ENCODE results near the gene LIMS3. TPM values are rescaled to one million over a fixed set of nuclear protein-coding genes. Genes with fewer than 3 reads are reported as not detected.
"Not testable (repeated sequence)": the region's sequence is repeated elsewhere in the genome, so short reads cannot be mapped to it uniquely, and the experiment has no call there.

LIMS3 gene
- total and polyA plus RNA-seq, 7 donors, result 0.29 to 9.7 (median 4.4) TPM; not detected in 1

DNA sequence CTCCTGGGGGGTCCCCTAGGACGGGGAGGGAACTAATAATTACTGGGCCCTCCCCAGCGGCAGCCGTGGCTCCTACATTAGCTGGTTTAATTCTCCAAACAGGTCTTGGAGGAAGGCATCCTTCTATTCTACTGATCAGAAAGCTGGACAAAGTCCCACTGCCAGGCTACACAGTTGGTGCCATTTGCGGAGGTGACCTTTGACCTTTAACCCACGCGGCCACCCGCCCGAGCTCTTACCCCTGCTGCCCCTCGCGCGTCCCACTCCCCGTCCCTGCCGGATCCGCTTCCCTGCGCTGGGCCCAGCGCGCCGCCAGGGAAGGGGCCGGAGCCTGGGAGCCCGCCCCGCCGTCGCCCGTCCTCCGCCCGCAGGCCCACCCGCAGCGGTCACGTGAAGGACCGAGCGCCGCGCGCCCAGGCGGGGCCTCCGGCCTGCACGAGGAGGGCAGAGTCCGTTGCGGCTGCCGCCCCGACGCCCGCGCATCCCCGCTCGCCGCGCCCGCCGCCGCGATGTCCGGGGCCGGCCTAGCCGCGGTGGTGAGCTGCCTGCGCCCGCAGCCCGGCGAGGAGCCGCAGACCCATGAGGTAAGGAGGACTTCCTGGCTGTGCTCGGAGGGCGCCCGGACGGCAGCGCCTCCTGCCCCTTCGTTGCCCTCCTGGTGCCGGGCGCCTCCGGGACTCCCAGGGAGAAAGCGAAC, 48.9 kb downstream of the LIMS3 start:
- H3K4me3 ChIP-seq; H3K9me3 ChIP-seq; intact Hi-C loops (cut with DNase I); H3K27me3 ChIP-seq; H3K4me1 ChIP-seq; DNase-seq; H3K36me3 ChIP-seq; H3K27ac ChIP-seq: not testable (repeated sequence)
- WGBS, 2 donors, result no CpG with 5 or more reads among the region's 71 CpGs

DNA sequence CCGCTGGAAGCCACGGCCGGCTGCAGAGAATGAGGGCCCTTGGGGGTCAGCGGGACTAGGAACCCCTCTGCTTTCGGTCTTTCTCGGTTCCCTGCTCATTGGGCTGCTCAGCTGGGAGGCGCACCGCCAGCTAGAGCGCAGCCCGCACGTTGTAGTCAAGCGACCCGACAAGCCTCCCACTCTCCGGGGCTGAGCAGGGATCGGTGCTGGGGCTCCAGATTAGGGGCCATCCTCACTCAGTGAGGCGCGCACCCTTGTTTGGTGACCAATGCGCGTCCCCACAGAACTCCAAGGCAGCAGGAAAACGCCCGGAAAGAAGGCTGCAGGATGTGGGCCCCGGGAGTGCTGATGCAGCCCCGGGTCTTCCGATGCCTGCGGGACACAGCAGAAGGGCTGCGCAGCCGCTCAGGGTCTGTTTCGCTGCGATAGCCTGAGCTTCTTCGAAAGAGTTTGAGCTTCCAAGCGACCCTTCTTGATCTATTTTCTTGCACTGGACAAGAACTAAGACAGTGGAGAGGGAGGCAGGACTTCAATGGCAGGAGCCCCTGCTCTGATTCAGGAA, 49.6 kb downstream of the LIMS3 start:
- H3K9me3 ChIP-seq; H3K4me1 ChIP-seq; H3K4me3 ChIP-seq; H3K36me3 ChIP-seq; H3K27ac ChIP-seq; intact Hi-C loops (cut with DNase I); H3K27me3 ChIP-seq; DNase-seq: not testable (repeated sequence)
- WGBS, 2 donors, result no CpG with 5 or more reads among the region's 31 CpGs

DNA sequence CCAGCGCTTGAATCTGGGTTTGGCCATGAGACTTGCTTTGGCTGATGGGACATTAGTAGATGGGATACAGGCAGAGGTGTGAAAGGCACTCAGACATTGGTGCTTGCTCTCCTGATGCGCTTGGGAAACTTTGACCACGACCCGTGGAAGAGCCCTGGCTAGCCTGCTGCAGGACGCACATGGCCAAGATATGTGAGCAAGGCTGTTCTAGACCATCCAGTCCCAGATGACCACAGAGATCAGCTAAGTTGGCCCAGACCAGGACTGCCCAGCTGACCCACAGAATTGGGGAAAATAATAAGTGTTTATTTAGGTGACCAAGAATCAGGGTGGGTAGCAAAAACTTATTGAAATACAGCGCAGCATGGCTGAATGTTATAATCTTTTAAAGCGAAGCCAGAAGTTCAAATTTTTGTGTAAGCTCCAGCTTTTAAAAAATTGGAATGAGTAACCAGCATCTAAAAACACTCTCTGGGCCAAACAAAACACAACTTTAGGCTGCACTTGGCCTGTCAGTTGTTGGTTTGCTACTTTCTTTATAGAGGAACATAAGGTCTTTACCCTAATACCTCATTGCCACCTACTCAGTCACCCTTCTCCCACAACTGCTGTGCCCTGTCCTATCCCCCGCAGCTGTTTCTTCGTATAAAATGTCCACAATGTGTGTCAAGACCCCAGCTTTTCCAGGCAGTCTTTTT, 51.8 kb downstream of the LIMS3 start:
- H3K4me1 ChIP-seq; intact Hi-C loops (cut with DNase I); DNase-seq; H3K4me3 ChIP-seq; H3K36me3 ChIP-seq; H3K27ac ChIP-seq; H3K9me3 ChIP-seq; H3K27me3 ChIP-seq: not testable (repeated sequence)
- WGBS, 2 donors, result no CpG with 5 or more reads among the region's 9 CpGs

DNA sequence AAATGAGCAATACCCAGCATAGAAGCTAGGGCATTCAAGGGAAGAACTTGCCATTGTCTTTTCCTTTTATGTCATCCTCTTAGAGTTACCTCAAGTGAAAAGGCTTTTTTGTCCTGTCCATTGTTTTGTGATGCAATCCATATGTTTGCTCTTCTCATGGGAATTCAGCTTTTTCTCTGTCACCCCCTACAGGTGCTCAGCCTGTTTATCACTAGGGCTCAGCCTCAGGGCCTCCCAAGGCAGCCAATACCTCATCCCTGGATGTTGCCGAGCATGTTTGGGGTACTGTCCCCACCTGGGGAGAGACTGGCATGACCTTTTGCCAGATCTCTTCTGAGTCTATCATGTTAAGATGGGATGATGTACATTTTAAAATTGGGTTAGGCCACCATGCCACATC, 65.5 kb downstream of the LIMS3 start:
- H3K9me3 ChIP-seq; DNase-seq; H3K27me3 ChIP-seq; H3K36me3 ChIP-seq; H3K27ac ChIP-seq; H3K4me1 ChIP-seq; H3K4me3 ChIP-seq; intact Hi-C loops (cut with DNase I): not testable (repeated sequence)
- no CpG with 5 or more reads among the region's 1 CpG for WGBS, 2 donors

DNA sequence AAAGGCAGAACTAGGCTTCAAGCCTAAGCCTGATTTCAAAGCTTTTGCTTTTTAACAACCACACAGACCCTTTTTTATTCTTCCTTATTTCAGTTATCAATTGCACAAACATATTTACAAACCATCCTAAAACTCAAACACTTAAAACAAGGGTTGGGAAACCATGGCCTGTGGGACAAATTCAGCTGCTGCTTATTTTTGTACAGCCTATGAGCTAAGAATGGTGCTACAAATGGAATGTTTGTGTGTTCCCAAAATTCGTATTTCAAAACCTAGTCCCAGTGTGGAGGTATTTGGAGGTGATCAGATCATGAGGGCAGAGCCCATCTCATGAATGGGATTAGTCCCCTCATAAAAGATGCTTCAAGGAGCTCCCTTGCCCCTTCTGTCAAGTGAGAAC, 67.0 kb downstream of the LIMS3 start:
- H3K4me1 ChIP-seq; DNase-seq; intact Hi-C loops (cut with DNase I); H3K27ac ChIP-seq; H3K36me3 ChIP-seq; H3K9me3 ChIP-seq; H3K4me3 ChIP-seq; H3K27me3 ChIP-seq: not testable (repeated sequence)
- no CpG with 5 or more reads among the region's 1 CpG for WGBS, 2 donors

DNA sequence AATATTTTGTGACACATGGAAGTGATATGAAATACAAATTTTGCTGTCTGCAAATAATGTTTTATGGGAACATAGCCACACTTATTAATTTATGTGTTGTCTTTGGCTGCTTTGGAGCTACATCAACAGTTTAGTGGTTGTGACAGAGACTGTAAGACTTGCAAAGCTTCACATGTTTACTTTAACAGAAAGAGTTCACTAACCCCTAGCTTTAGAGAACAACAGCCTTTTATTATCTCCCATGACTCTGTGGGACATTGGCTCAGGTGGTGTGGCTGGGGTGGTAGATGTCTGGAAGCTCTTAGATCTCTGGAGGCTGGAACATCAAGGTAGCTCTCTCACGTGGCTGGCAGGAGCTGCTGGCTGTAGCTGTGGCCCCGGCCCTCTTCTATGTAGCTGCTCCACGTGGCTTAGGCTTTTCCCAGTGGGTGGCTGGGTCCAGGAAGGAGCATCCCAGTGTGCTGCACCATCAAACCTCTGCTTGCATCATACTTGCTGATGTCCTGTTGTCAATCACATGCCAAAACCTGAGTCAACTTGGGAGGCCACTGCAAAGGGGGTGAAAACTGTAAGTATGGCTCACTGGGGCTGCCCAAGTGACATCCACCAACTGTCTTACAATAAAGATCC, 67.7 kb downstream of the LIMS3 start:
- H3K4me1 ChIP-seq; H3K27ac ChIP-seq; DNase-seq; H3K36me3 ChIP-seq; intact Hi-C loops (cut with DNase I); H3K4me3 ChIP-seq; H3K9me3 ChIP-seq; H3K27me3 ChIP-seq: not testable (repeated sequence)
- no CpG with 5 or more reads among the region's 3 CpGs for WGBS, 2 donors

DNA sequence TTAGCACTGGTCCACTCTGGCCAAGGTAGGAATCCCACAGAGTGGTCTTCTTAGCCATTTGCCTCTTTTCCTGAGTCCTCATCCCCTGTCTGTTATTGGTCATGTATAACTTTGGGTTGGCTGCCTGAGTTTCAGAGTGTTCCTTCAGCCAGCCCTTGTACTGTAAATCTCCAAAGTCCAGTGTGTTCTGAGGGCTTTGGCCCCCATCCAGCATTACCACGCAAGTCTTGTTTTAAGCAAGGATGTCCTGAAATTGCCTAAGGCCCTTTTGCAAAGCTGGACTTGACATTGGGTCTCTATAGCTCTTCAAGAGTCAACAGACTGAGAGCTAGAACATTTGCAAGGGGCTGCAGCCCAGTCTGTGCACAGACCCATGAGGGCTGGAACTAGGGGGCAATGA, 68.4 kb downstream of the LIMS3 start:
- H3K27ac ChIP-seq; DNase-seq; H3K4me3 ChIP-seq; H3K9me3 ChIP-seq; H3K36me3 ChIP-seq; H3K27me3 ChIP-seq; intact Hi-C loops (cut with DNase I); H3K4me1 ChIP-seq: not testable (repeated sequence)
- no CpG with 5 or more reads among the region's 1 CpG for WGBS, 2 donors

DNA sequence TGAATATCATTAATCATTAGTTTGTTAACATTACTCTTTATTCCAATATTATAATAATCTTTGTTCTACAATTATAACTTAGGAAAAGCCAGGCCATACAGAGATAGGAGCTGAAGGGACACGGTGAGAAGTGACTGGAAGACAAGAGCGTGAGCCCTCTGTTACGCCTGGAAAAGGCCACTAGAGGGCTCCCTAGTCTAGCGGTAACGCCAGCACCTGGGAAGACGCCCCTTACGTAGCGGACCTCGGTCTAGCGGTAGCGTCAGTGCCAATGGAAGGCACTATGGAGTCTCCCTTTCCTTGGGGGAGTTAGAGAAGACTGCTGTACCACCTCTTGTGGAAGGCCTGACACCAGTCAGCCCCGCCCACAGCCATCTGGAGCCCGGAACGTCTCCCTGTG, 71.4 kb downstream of the LIMS3 start:
- H3K36me3 ChIP-seq; intact Hi-C loops (cut with DNase I); DNase-seq; H3K9me3 ChIP-seq; H3K4me3 ChIP-seq; H3K27ac ChIP-seq; H3K4me1 ChIP-seq; H3K27me3 ChIP-seq: not testable (repeated sequence)
- WGBS, 2 donors, result no CpG with 5 or more reads among the region's 14 CpGs

DNA sequence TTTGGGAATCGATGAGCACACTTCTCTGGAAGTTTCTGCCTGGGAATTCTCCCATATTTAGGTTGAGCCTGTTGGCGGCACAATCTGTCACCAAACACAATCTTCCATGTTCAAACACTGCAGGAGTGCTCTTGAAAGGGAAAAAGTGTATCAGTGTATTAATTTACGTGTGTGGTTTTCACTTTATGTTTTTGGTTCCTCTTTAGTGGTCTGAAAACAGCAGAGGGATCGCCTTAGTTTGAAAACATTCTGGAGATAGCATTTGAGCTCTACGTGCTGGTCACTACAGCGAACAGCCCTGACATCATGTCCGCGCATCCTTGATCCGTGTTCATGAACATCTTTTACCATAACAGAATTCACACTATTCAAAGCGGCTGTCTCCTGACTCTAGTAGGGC, 73.2 kb downstream of the LIMS3 start:
- H3K4me3 ChIP-seq; H3K4me1 ChIP-seq; H3K27me3 ChIP-seq; DNase-seq; intact Hi-C loops (cut with DNase I); H3K27ac ChIP-seq; H3K9me3 ChIP-seq; H3K36me3 ChIP-seq: not testable (repeated sequence)
- no CpG with 5 or more reads among the region's 10 CpGs for WGBS, 2 donors

Other genes with a start within 250 kb of the LIMS3 start
- 10 to 100 TPM; 21.0 to 44.1 (median 28.8) TPM for gene RGPD5, start 104.4 kb upstream of the LIMS3 start, total RNA-seq
- gene RGPD5, start 104.4 kb upstream of the LIMS3 start, polyA plus RNA-seq, result 1 to 10 TPM in 2 of 3 donors, under 1 TPM in 1; 0.92 to 5.5 (median 3.6) TPM
- gene MALL, start 217.1 kb downstream of the LIMS3 start, total RNA-seq, result 10 to 100 TPM in 1 of 4 donors, 1 to 10 TPM in 3; 1.5 to 14.1 (median 5.4) TPM
- gene MALL, start 217.1 kb downstream of the LIMS3 start, polyA plus RNA-seq, result 100 to 1,000 TPM in 2 of 3 donors, 10 to 100 TPM in 1; 97.3 to 183 (median 139) TPM

Data from sigmoid colon (tissue), 7 donors.